Measurements from ENCODE around the gene SLC18A2.

SLC18A2 gene

DNA sequence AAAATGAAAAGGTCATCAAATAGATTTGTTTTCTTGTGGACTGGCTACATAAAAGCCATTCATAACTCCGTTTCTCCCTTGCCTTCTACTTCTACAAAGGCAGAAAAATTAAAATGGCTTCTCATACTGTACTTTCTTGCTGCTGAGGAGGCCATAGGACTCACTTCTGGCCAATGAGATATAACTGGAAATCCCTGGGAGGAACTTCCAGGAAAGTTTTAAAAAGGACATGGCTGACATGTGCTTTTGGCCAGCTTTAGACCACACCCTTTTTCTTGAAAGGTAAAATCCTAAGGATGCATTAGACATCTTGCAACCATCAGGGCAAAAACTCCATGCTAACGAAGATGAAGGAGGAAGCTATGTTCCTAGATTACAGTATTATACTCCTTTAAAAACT lies 75.8 kb downstream of the SLC18A2 start:
- H3K4me2 ChIP-seq (ENCODE audit: low read depth, low read length), result no peak overlapping the region
- no peaks in the 10 kb centered on the region for H3K9me3 ChIP-seq (replicated peaks; ENCODE audit: insufficient read depth, low read length)
- no peaks in the 10 kb centered on the region for H3K9me2 ChIP-seq (replicated peaks; ENCODE audit: insufficient read depth, low read length)
- H3K4me3 ChIP-seq (ENCODE audit: low read length), result no peak overlapping the region
- H4K20me1 ChIP-seq (ENCODE audit: insufficient read depth, low read length), result no peaks in the 10 kb centered on the region
- H3K9ac ChIP-seq (ENCODE audit: low read length), result no peak overlapping the region
- H3K36me3 ChIP-seq (replicated peaks; ENCODE audit: insufficient read depth, low read length), result no peaks in the 10 kb centered on the region
- TF ChIP-seq EZH2phosphoT487 (IDR thresholded peaks at IDR 0.05; ENCODE audit: low read length), result no peak
- TF ChIP-seq EZH2 (optimal IDR thresholded peaks at IDR 0.05; ENCODE audit: low read depth, low read length), result no peak
- no peak for TF ChIP-seq CTCF (IDR thresholded peaks at IDR 0.05; ENCODE audit: low read length)
- no peaks in the 10 kb centered on the region for H3F3A ChIP-seq (ENCODE audit: insufficient read depth, low read length)
- no peak overlapping the region for H2AFZ ChIP-seq (ENCODE audit: low read length)
- no peak for DNase-seq
- 0 out of 2 replicates have a peak, but pooled peaks cover 5% of the 10 kb centered on the region for H3K79me2 ChIP-seq (ENCODE audit: low read length)
- H3K27ac ChIP-seq (ENCODE audit: low read length), result no peak overlapping the region
- no peaks in the 10 kb centered on the region for H3K4me1 ChIP-seq (ENCODE audit: low read length)
- no peaks in the 10 kb centered on the region for H3K27me3 ChIP-seq (replicated peaks; ENCODE audit: insufficient read depth, low read length)

DNA sequence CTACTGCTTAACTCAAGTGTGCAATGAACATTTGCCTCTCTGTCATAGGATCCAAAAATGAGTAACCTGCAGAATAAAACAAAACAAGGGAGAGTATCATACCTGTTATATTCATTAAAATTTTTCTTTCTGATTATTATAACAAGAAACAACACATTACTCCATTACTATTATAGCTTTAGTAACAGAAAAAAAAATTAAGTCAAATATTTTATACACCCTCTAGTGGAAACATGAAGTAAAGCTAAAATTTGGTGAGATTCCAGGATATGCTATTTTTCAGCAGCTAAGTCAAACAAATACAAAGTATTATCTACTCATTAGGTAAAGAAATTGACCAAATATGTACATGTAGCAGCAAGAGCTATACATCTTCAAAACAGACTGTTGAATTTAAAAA lies 78.0 kb downstream of the SLC18A2 start:
- H3K4me1 ChIP-seq (ENCODE audit: low read length), result no peaks in the 10 kb centered on the region
- 0 out of 2 replicates have a peak, but pooled peaks cover 5% of the 10 kb centered on the region for H3K79me2 ChIP-seq (ENCODE audit: low read length)
- H3K9me2 ChIP-seq (replicated peaks; ENCODE audit: insufficient read depth, low read length), result no peaks in the 10 kb centered on the region
- no peak overlapping the region for H2AFZ ChIP-seq (ENCODE audit: low read length)
- no peak for DNase-seq
- no peak overlapping the region for H3K9ac ChIP-seq (ENCODE audit: low read length)
- H3K36me3 ChIP-seq (replicated peaks; ENCODE audit: insufficient read depth, low read length), result no peaks in the 10 kb centered on the region
- H3K27ac ChIP-seq (ENCODE audit: low read length), result no peak overlapping the region
- no peaks in the 10 kb centered on the region for H3K27me3 ChIP-seq (replicated peaks; ENCODE audit: insufficient read depth, low read length)
- H3F3A ChIP-seq (ENCODE audit: insufficient read depth, low read length), result no peaks in the 10 kb centered on the region
- TF ChIP-seq CTCF (IDR thresholded peaks at IDR 0.05; ENCODE audit: low read length), result 0 out of 2 replicates have a peak, but pooled peaks have one; percentile 23
- TF ChIP-seq EZH2 (optimal IDR thresholded peaks at IDR 0.05; ENCODE audit: low read depth, low read length), result no peak
- no peak for TF ChIP-seq EZH2phosphoT487 (IDR thresholded peaks at IDR 0.05; ENCODE audit: low read length)
- H3K9me3 ChIP-seq (replicated peaks; ENCODE audit: insufficient read depth, low read length), result no peaks in the 10 kb centered on the region
- H3K4me3 ChIP-seq (ENCODE audit: low read length), result no peak overlapping the region
- H4K20me1 ChIP-seq (ENCODE audit: insufficient read depth, low read length), result no peaks in the 10 kb centered on the region
- H3K4me2 ChIP-seq (ENCODE audit: low read depth, low read length), result no peak overlapping the region

DNA sequence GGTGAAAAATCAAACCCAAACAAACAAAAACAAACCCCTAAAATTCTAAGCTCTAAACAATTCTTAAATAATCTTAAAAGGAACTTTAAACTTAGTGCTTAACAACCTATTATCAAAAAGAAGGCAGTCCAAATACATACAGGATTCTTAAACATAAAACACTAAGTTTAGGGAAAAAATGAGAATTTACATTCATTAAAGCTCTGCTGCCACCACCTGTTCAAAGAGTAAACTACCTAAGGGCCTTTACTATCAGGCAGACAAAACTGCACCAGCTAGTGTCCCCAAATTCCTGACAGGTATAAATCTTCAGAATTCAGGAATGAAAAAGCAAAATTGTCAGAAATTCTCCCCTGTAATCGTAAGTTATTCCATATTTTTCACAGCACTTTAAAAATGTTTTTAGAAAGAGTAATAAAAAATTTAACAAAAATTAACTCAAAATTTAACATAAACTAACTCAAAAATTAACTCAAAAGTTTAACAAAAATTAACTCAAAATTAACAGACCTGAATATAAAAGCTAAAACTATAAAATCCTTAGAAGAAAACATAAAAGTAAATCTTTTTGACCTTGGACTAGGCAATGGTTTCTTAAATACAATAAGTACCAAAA lies 79.2 kb downstream of the SLC18A2 start:
- Histone ChIP-seq H3K27ac (ENCODE audit: low read length) (no peak overlapping the region), H3K4me2 (ENCODE audit: low read depth, low read length) (no peak overlapping the region)

More for the DNA sequence above, 79.2 kb downstream of the SLC18A2 start:
- no peaks in the 10 kb centered on the region for H3K36me3 ChIP-seq (replicated peaks; ENCODE audit: insufficient read depth, low read length)
- no peaks in the 10 kb centered on the region for H3K9me3 ChIP-seq (replicated peaks; ENCODE audit: insufficient read depth, low read length)
- no peak overlapping the region for H3K9ac ChIP-seq (ENCODE audit: low read length)
- no peak overlapping the region for H3K4me3 ChIP-seq (ENCODE audit: low read length)
- H3K9me2 ChIP-seq (replicated peaks; ENCODE audit: insufficient read depth, low read length), result no peaks in the 10 kb centered on the region
- peak; percentile 19 for DNase-seq
- TF ChIP-seq CTCF (IDR thresholded peaks at IDR 0.05; ENCODE audit: low read length), result peak; percentile 62
- TF ChIP-seq EZH2 (optimal IDR thresholded peaks at IDR 0.05; ENCODE audit: low read depth, low read length), result no peak
- no peak for TF ChIP-seq EZH2phosphoT487 (IDR thresholded peaks at IDR 0.05; ENCODE audit: low read length)
- no peaks in the 10 kb centered on the region for H3K4me1 ChIP-seq (ENCODE audit: low read length)
- no peaks in the 10 kb centered on the region for H3K27me3 ChIP-seq (replicated peaks; ENCODE audit: insufficient read depth, low read length)
- no peaks in the 10 kb centered on the region for H4K20me1 ChIP-seq (ENCODE audit: insufficient read depth, low read length)
- H3K79me2 ChIP-seq (ENCODE audit: low read length), result peaks cover 8% of the 10 kb centered on the region; the same call in 1 of the 2 replicates
- no peak overlapping the region for H2AFZ ChIP-seq (ENCODE audit: low read length)
- no peaks in the 10 kb centered on the region for H3F3A ChIP-seq (ENCODE audit: insufficient read depth, low read length)

Measured in MM.1S (cell line).